ENCODE results near the gene PITX1.

PITX1 gene

GRCh38 chr5:135062216-135063055, 28.4 kb upstream of the PITX1 start:
- DNase-seq: no peak
- ATAC-seq: no peak

DNA sequence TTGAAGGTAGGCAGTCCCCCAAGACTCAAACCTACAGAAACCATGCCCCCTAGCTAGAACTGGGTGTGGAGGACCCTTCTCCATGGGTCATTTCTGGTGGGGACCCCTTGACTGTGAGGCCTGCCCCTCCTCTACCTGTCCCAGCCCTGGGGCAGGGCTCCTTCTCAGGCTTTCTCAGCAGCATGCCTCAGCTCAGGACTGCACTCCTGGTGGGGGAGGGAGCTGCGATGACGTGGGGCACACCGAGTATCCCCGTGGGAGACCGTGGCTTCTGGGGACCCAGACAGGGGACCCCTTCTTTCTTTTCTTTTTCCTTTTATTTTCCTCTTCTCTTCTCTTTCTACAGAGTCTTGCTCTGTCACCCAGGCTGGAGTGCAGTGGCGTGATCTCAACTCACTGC, 27.0 kb upstream of the PITX1 start:
- ATAC-seq (no peak), DNase-seq (no peak)

DNA sequence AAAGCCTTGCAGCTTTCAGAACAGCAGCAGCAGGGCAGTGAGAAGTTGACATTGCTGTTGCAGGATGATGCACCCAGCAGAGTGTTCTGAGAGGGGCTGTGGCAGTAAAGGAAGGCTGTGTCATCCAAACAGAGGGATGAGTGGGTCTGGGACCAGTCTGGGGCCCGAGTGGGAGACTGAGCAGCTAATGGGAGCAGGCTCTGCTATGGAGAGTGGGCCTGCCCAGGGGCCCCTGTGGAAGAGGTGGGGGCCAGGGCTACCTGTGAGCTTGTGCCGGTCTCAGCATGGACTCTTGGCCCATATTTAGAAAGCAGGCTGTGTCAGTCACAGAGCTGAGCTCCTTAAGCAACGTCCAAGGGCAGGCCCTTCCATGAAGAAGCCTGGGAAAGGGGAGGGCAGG, 26.0 kb upstream of the PITX1 start:
- no peak for ATAC-seq

GRCh38 chr5:135059000-135059923, 25.2 kb upstream of the PITX1 start:
- DNase-seq: no peak
- no peak for ATAC-seq

More for the DNA sequence above, 26.0 kb upstream of the PITX1 start:
- no peak for DNase-seq

GRCh38 chr5:135058331-135058732, 24.3 kb upstream of the PITX1 start:
- ATAC-seq: no peak
- DNase-seq: no peak

DNA sequence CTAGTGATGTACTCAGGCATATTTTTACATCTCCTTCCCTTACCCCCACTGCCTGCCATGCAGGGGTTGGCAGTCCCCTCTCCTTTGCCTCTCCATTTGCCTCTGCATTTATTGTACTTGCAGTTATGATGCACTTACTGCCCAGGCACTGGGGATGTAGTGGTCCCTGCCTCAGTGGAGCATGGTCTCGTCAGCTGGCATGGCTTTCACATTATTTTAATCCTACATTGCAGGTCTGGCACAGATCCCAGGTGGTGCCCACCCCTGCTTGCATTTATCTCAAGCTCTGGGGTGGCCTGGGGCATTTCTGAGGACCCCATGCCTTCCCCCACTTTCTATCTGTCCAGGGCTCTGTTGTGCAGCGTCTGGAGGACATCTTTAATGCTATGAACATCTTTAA, 23.2 kb upstream of the PITX1 start:
- DNase-seq: no peak
- no peak for ATAC-seq

- DNase-seq (no peak), ATAC-seq (no peak)
These were observed 22.4 kb upstream of the PITX1 start for GRCh38 chr5:135056316-135057030.

- no peak for ATAC-seq
- DNase-seq: no peak
These were observed 21.4 kb upstream of the PITX1 start for GRCh38 chr5:135055396-135055795.

DNA sequence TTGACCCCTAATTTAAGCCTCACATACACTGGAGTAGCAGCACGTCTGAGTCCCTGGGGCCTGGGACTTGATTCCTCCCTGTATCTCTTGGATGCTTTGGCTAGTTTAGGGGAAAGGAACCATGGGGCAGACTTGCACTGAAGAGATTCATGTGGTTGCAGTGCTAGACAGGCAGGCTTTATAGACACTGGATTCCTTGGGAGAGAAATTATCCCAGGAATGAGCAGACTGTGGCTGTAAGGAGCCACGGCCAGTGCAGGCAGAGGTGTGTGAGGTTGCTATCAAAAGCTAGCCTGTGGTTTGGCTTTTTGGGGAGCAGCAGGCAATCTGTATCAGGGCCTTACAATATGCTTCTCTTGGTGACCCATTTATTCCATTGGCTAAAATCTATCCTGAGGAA, 20.5 kb upstream of the PITX1 start:
- no peak for ATAC-seq
- DNase-seq: no peak

DNA sequence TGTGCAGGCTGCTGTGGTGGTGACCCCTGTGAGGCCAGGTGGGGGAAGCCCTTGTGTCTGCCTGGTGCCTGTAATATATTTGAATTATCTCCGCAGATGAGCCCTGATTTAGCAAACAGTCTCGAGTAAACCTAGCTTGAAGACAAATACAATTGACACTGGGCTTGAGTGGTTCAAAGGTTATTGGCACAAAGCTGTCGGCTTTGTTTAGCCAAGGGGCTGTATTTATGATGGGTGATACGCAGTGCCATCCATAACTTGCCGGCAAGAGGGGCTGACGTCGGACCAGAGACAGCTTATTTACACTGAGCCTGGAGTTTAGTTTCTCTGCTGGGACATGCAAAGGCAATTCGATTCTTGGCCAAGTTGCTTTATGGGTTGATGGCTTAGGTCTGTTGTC, 20.0 kb upstream of the PITX1 start:
- DNase-seq (no peak), ATAC-seq (no peak)

GRCh38 chr5:135053278-135053677, 19.2 kb upstream of the PITX1 start:
- ATAC-seq (no peak), DNase-seq (no peak)

DNA sequence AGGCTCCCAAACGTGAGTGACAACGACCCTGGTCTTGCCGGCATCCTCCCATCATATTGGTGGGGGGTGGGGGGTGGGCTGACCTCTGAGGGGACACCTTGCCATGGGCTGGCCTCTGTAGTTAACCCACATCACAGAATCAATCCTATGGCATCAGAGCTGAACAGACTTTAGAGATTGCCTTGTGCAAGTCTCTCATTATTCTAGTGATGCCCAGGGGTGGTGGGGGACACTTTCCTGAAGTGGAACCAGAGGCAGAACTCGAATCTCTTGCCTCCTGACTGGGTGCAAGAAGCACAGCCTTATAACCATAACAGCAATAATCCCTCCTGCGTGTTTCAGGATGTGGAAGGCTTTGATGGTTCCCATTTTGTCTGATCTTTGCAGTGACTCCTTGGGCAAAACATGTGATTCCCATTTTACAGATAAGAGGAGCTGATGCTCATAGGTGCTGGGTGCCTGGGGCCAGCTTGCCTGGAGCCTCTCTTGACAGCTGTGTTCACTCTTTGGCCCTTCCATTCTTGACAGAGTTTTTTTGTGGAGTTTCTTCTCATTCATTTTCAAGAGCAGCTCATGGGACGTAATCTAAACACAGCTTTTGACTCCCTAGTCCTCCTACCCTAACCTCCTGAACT, 18.6 kb upstream of the PITX1 start:
- DNase-seq (no peak), ATAC-seq (no peak)

DNA sequence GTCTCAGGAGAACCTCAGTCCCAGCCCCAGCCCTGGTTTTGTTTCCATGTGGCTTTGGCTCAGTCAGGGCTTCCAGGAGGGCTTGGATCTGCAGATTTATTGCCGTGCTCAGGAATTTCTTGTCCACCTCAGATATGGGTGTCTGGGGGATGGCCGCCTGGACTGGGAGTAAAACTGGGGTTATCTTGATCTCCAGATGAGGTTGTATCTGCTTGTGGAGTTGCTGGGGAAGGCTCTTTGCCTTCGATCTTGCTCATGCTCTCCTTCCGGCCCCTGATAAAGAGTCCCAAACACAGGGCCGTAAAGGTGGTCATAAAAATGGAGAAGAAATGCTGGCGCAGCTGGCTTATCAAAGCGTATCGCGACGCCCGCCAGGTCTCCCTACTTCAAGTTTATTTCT, 17.8 kb upstream of the PITX1 start:
- DNase-seq (no peak), ATAC-seq (no peak)

GRCh38 chr5:135051399-135051798, 17.4 kb upstream of the PITX1 start:
- no peak for DNase-seq
- no peak for ATAC-seq

- DNase-seq (no peak), ATAC-seq (no peak)
These were observed 16.3 kb upstream of the PITX1 start for GRCh38 chr5:135050244-135050767.

GRCh38 chr5:135048930-135049329, 14.9 kb upstream of the PITX1 start:
- no peak for DNase-seq
- no peak for ATAC-seq

- ATAC-seq (no peak), DNase-seq (no peak)
These were observed 14.3 kb upstream of the PITX1 start for GRCh38 chr5:135048286-135048685.

GRCh38 chr5:135047347-135047695, 13.3 kb upstream of the PITX1 start:
- ATAC-seq (no peak), DNase-seq (no peak)

GRCh38 chr5:135046661-135047346, 12.8 kb upstream of the PITX1 start:
- ATAC-seq (no peak), DNase-seq (no peak)

DNA sequence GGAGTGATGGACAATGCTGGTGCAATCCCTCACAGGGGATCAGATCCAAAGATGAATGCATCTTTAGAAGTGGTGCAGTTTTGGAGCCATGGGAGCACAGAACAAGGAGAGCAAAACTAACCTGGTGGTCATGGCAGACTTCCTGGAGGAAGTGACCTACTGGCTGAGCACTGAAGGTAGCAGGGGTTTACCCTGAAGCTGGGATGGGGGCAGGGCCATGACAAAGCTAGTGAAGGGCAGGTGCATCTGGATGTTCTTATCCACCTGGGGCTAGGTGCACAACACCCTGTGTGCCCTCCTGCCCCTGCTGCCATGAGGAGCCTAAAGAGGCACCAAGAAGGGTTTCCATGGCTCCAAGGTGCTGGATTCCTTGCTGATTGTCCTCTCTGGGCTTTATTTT, 11.5 kb upstream of the PITX1 start:
- no peak for ATAC-seq
- DNase-seq: no peak

DNA sequence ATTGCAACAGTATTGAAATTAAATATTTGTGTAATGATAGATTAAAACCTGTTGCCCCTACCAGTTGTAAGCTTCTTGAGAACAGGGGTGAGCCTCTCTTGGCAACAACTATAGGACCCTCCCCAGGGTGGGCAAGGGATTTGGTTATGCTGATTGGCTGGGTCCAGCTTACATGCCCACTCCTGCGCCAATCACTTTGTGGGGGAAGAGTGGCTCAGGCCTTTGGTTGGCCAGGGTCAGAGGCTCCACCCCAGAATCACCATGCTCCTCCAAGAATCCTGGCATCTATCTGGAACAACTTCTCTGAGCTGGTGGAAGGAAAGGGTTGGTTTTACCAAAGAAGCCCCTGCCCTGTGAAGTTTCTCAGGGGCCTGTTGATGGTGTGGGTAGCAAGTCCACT, 8.6 kb upstream of the PITX1 start:
- DNase-seq (no peak), ATAC-seq (no peak)

Measured in stimulated activated naive CD8-positive, alpha-beta T cell treated with anti-CD3 and anti-CD28 coated beads, Interleukin-15, Interleukin-2, amounts not matched to agents 100 U/mL and 50 U/mL, for 24 hours (primary cell).